Keratinocyte (primary cell): ENCODE results near the gene RUFY2. TPM values are rescaled to one million over a fixed set of nuclear protein-coding genes. Genes with fewer than 3 reads are reported as not detected.

Experiments used
- DNase-seq: peaks from one replicate; pipeline ENCODE4 v3.0.0-alpha.2; 2011; ENCODE audit warnings: low read depth, missing footprints, low spot score
- FAIRE-seq: peaks from 2 replicates; lab custom pipeline; 2011; peaks lifted over from hg19 to GRCh38; lab: Jason Lieb, UNC
- H2AFZ ChIP-seq: 2 replicates; pipeline ENCODE4 v1.6.0; 2012; ENCODE audit warnings: low read length, control low read depth, inconsistent platforms; ENCODE audit not compliant: control insufficient read depth
- H3K27ac ChIP-seq: 2 replicates; pipeline ENCODE4 v1.5.1; 2011; ENCODE audit warnings: low read length; ENCODE audit not compliant: control insufficient read depth, insufficient read depth
- H3K27me3 ChIP-seq: 3 replicates; pipeline ENCODE4 v1.6.0; 2011; ENCODE audit warnings: low read length; ENCODE audit not compliant: control insufficient read depth, insufficient read depth; ENCODE audit errors: extremely low read depth
- H3K36me3 ChIP-seq, 2 experiments: 2 replicates in 1 of 2; 3 replicates in 1 of 2; pipeline ENCODE4 v1.5.1; 2011; ENCODE audit warnings: low read length in 2 of 2, mild to moderate bottlenecking in 1 of 2; ENCODE audit not compliant: control insufficient read depth in 2 of 2, insufficient read depth in 2 of 2; ENCODE audit errors: extremely low read depth in 1 of 2
- H3K4me1 ChIP-seq: 3 replicates; pipeline ENCODE4 v1.5.1; 2011; ENCODE audit warnings: low read length; ENCODE audit not compliant: control insufficient read depth, insufficient read depth; ENCODE audit errors: extremely low read depth
- H3K4me2 ChIP-seq: 3 replicates; pipeline ENCODE4 v1.6.0; 2011; ENCODE audit warnings: low read depth, low read length; ENCODE audit not compliant: control insufficient read depth, insufficient read depth; ENCODE audit errors: extremely low read depth
- H3K4me3 ChIP-seq, 3 experiments: fragments of 200-600 bp in 1 of 3; sonication (generic) in 1 of 3; 2 replicates in 2 of 3; 3 replicates in 1 of 3; pipeline ENCODE4 v1.5.1; 2011 to 2016; ENCODE audit warnings: low read length in 3 of 3, mild to moderate bottlenecking in 3 of 3, control low read depth in 2 of 3, inconsistent platforms in 1 of 3, low read depth in 1 of 3, mixed read lengths in 1 of 3, mixed run types in 1 of 3, moderate library complexity in 1 of 3; ENCODE audit not compliant: control insufficient read depth in 2 of 3, insufficient read depth in 2 of 3; ENCODE audit errors: extremely low read depth in 1 of 3
- H3K79me2 ChIP-seq: 2 replicates; pipeline ENCODE4 v1.6.0; 2012; ENCODE audit warnings: low read length; ENCODE audit not compliant: control insufficient read depth, insufficient read depth
- H3K9ac ChIP-seq: 3 replicates; pipeline ENCODE4 v1.6.0; 2011; ENCODE audit warnings: low read length; ENCODE audit not compliant: control insufficient read depth, insufficient read depth; ENCODE audit errors: extremely low read depth
- H3K9me1 ChIP-seq: 3 replicates; pipeline ENCODE4 v1.6.0; 2011; ENCODE audit warnings: low read length; ENCODE audit not compliant: control insufficient read depth, insufficient read depth; ENCODE audit errors: extremely low read depth
- H3K9me3 ChIP-seq: 2 replicates; pipeline ENCODE4 v1.5.1; 2012; ENCODE audit warnings: low read depth, low read length; ENCODE audit not compliant: control insufficient read depth
- H4K20me1 ChIP-seq: 3 replicates; pipeline ENCODE4 v1.6.0; 2011; ENCODE audit warnings: low read length; ENCODE audit not compliant: control insufficient read depth, insufficient read depth; ENCODE audit errors: extremely low read depth
- CTCF ChIP-seq, 3 experiments: IDR thresholded peaks in 1 of 3; conservative IDR thresholded peaks in 1 of 3; optimal IDR thresholded peaks in 1 of 3; 2 replicates in 2 of 3; 3 replicates in 1 of 3; pipeline versions ENCODE3 to v1.5.1; 2011; ENCODE audit warnings: low read length in 3 of 3, mild to moderate bottlenecking in 3 of 3, moderate library complexity in 2 of 3, control low read depth in 1 of 3, inconsistent platforms in 1 of 3; ENCODE audit not compliant: insufficient read depth in 2 of 3; ENCODE audit errors: extremely low read depth in 1 of 3
- EZH2 ChIP-seq: IDR thresholded peaks from one replicate; pipeline ENCODE4 v1.6.1; 2012; ENCODE audit warnings: inconsistent platforms, mild to moderate bottlenecking, low read length, moderate library complexity
- dilution Hi-C: fragments of 300-500 bp; cut with MboI; formaldehyde crosslinking; loops from one replicate; pipeline ENCODE4 v1.7.0; 2020; ENCODE audit warnings: low sequenced_read_pairs; ENCODE audit not compliant: extremely low pct_ligation_motif_present
- polyA plus RNA-seq, 5 experiments: library from polyadenylated mRNA; depleted of rRNA in 3 of 5; stranded (reverse) in 3 of 5; stranded (forward) in 1 of 5; unstranded in 1 of 5; fragments of >200 nt; gene quantifications; 1 replicate in 1 of 5; 2 replicates in 3 of 5; 3 replicates in 1 of 5; pipeline versions ENCODE4 v1.2.1 to v1.2.3, GENCODE V29; 2011 to 2012; ENCODE audit warnings: missing spikeins in 2 of 5, low read depth in 1 of 5, low replicate concordance in 1 of 5

The RUFY2 gene
- polyA plus RNA-seq, 1 donor (not counting 4 experiments of a cell fraction or from before 2014, with no cell fraction given): 15.6 TPM

- Histone ChIP-seq H3K9ac (peak overlapping the region; percentile 99), H3K79me2 (peaks cover 69% of the 10 kb centered on the region), H3K4me2 (peak overlapping the region; percentile 99), H3K27me3 (no peaks in the 10 kb centered on the region), H3K4me1 (peaks cover 41% of the 10 kb centered on the region), H4K20me1 (peaks cover 46% of the 10 kb centered on the region), H3K9me3 (no peaks in the 10 kb centered on the region), H3K27ac (peak overlapping the region; percentile 98), H3K36me3 (peaks cover 2 to 29% of the 10 kb centered on the region in 2 experiments), H3K4me3 (peak overlapping the region; percentile 67 to 91 (median 86)), H2AFZ (no peak overlapping the region), H3K9me1 (peaks cover 4% of the 10 kb centered on the region)
- no peak for DNase-seq
- no peak for TF ChIP-seq EZH2
- no peak for TF ChIP-seq CTCF (optimal IDR thresholded peaks at IDR 0.05 in 1 of 3, IDR thresholded peaks at IDR 0.05 in 1 of 3, conservative IDR thresholded peaks at IDR 0.05 in 1 of 3; ENCODE audit: extremely low read depth in 1 of 3, insufficient read depth in 2 of 3, low read length in 3 of 3)
- dilution Hi-C loops: no loop called here
- no peak for FAIRE-seq
Measured at GRCh38 chr10:68333440-68334431, 73.3 kb downstream of the RUFY2 start.

GRCh38 chr10:68333058-68333395, 74.0 kb downstream of the RUFY2 start:
- peaks cover 0 to 22% of the 10 kb centered on the region in 2 experiments for H3K36me3 ChIP-seq
- H3K9me3 ChIP-seq: no peaks in the 10 kb centered on the region
- H3K79me2 ChIP-seq: peaks cover 62% of the 10 kb centered on the region
- H3K27ac ChIP-seq: peak overlapping the region; percentile 98
- DNase-seq (no peak), FAIRE-seq (no peak)
- peaks cover 4% of the 10 kb centered on the region for H3K9me1 ChIP-seq
- no peak overlapping the region for H2AFZ ChIP-seq
- no peak for TF ChIP-seq CTCF (optimal IDR thresholded peaks at IDR 0.05 in 1 of 3, IDR thresholded peaks at IDR 0.05 in 1 of 3, conservative IDR thresholded peaks at IDR 0.05 in 1 of 3; ENCODE audit: extremely low read depth in 1 of 3, insufficient read depth in 2 of 3, low read length in 3 of 3)
- no peak for TF ChIP-seq EZH2
- dilution Hi-C loops: no loop called here
- peaks cover 48% of the 10 kb centered on the region for H3K4me1 ChIP-seq
- peak overlapping the region; percentile 99 for H3K4me2 ChIP-seq
- peak overlapping the region; percentile 67 to 91 (median 86) for H3K4me3 ChIP-seq
- H3K9ac ChIP-seq: peak overlapping the region; percentile 99
- no peaks in the 10 kb centered on the region for H3K27me3 ChIP-seq
- peaks cover 42% of the 10 kb centered on the region for H4K20me1 ChIP-seq
